HEK293T (cell line): ENCODE measurements around the gene HAVCR2.

Experiments used
- CTCF ChIA-PET: fragments of 350-600 bp; formaldehyde crosslinking; extraction: SDS; loops from one replicate; lab custom pipeline; 2021; ENCODE audit warnings: antibody characterized with exemption, inconsistent platforms; lab: Yijun Ruan, JAX
- POLR2A ChIA-PET: fragments of 350-600 bp; formaldehyde crosslinking; extraction: SDS; loops from one replicate; lab custom pipeline; 2020; ENCODE audit warnings: antibody characterized with exemption, inconsistent platforms; lab: Yijun Ruan, JAX
- DNase-seq: peaks from one replicate; pipeline ENCODE4 v3.0.0; 2012; ENCODE audit warnings: mixed read lengths; ENCODE audit errors: extremely low spot score
- ARNT ChIP-seq: fragments of 450-650 bp; IDR thresholded peaks from 2 replicates; pipeline ENCODE4 v1.6.1; 2017; ENCODE audit warnings: mild to moderate bottlenecking
- BHLHE40 ChIP-seq: fragments of 450-650 bp; IDR thresholded peaks from 2 replicates; pipeline ENCODE4 v1.6.1; 2016; ENCODE audit warnings: mild to moderate bottlenecking, moderate library complexity, borderline replicate concordance
- CTBP1 ChIP-seq: fragments of 450-650 bp; IDR thresholded peaks from 2 replicates; pipeline ENCODE4 v1.6.1; 2016; ENCODE audit warnings: borderline replicate concordance
- ELF4 ChIP-seq: fragments of 450-650 bp; IDR thresholded peaks from 2 replicates; pipeline ENCODE4 v1.6.1; 2017; ENCODE audit warnings: antibody characterized with exemption
- FOXA1 ChIP-seq: fragments of 450-650 bp; IDR thresholded peaks from 2 replicates; pipeline ENCODE4 v1.6.1; 2016; ENCODE audit warnings: mild to moderate bottlenecking
- FOXK2 ChIP-seq: fragments of 450-650 bp; IDR thresholded peaks from 2 replicates; pipeline ENCODE4 v1.6.1; 2016; ENCODE audit warnings: mild to moderate bottlenecking
- FOXM1 ChIP-seq: fragments of 450-650 bp; IDR thresholded peaks from 2 replicates; pipeline ENCODE4 v1.6.1; 2017; ENCODE audit warnings: mild to moderate bottlenecking, borderline replicate concordance
- HDGF ChIP-seq: fragments of 450-650 bp; IDR thresholded peaks from 2 replicates; pipeline ENCODE4 v1.6.1; 2017; ENCODE audit warnings: antibody characterized with exemption, borderline replicate concordance
- L3MBTL2 ChIP-seq: fragments of 450-650 bp; conservative IDR thresholded peaks from 2 replicates; pipeline ENCODE4 v1.6.1; 2016; ENCODE audit warnings: mild to moderate bottlenecking
- LEF1 ChIP-seq: fragments of 450-650 bp; IDR thresholded peaks from 2 replicates; pipeline ENCODE4 v1.6.1; 2017; ENCODE audit warnings: mild to moderate bottlenecking, borderline replicate concordance
- NFRKB ChIP-seq: fragments of 450-650 bp; IDR thresholded peaks from 2 replicates; pipeline ENCODE4 v1.6.1; 2016; ENCODE audit warnings: mild to moderate bottlenecking, moderate library complexity
- SP1 ChIP-seq: fragments of 450-650 bp; IDR thresholded peaks from 2 replicates; pipeline ENCODE4 v1.6.1; 2017
- SUZ12 ChIP-seq: fragments of 450-650 bp; IDR thresholded peaks from 2 replicates; pipeline ENCODE4 v1.6.1; 2016; ENCODE audit warnings: mild to moderate bottlenecking
- TARDBP ChIP-seq: fragments of 450-650 bp; IDR thresholded peaks from 2 replicates; pipeline ENCODE4 v1.6.1; 2016
- ZNF384 ChIP-seq: fragments of 450-650 bp; IDR thresholded peaks from 2 replicates; pipeline ENCODE4 v1.6.1; 2016
- TF ChIP-seq, protein P1 (sequence below): fragments of 450-650 bp; IDR thresholded peaks from 2 replicates; pipeline ENCODE4 v1.6.1; 2016

Gene HAVCR2

DNA sequence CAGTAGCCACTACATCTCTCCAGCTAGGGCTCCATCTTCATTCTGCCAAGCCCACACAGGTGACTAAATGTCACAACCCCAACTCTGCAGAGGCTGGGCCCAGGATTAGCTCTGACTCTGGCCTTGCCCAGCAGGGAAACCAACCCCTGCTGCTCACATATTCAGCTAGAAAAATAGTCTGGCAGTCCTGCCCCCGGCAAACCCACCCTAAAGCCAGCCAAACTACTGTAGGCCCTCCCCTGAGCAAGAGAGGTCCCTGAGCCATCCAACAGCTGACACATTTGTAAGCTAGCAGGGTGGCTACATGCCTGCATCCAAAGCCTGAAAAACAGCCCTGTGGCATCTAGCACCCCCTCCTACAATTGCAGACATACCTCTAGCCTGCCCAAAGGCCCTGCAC, 11.3 kb upstream of the HAVCR2 start:
- TF ChIP-seq FOXK2, result no peak
- no peak for TF ChIP-seq SP1
- no peak for TF ChIP-seq LEF1
- no peak for DNase-seq
- ChIA-PET CTCF (interaction anchor here (0.6 kb wide), 1 partner anchor 37 kb away, joined by 3 read pairs; no protein-coding TSS in a partner anchor), POLR2A (no interaction called here)

DNA sequence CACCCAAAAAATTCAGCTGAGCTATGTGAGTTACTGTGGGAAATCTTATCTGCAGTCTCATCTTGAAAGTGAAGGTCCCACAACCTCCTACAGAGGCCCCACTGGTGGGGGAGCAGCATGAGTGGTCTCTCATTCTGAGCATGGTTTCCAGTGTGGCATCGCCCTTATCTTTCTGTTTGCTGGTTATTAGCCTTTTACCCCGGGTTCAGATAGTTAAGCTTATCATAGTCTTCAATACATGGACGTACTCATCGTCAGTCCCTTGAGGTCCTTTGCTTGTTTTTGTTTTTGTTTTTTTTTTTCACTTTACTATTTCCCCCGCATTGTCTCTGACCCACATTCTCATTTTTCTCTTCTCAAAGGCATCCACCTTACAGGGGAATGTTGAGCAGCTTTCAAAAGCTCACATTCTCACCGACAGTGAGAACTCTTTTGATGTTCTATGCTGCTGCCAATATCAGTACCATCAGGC, 7.7 kb upstream of the HAVCR2 start:
- DNase-seq, result no peak
- TF ChIP-seq FOXK2 (no peak), CTBP1 (no peak), SUZ12 (no peak), ELF4 (no peak), NFRKB (no peak), BHLHE40 (no peak), LEF1 (no peak), SP1 (no peak), L3MBTL2 (no peak), ARNT (no peak), FOXA1 (no peak), TARDBP (no peak), ZNF384 (no peak)
- TF ChIP-seq, protein P1, sequence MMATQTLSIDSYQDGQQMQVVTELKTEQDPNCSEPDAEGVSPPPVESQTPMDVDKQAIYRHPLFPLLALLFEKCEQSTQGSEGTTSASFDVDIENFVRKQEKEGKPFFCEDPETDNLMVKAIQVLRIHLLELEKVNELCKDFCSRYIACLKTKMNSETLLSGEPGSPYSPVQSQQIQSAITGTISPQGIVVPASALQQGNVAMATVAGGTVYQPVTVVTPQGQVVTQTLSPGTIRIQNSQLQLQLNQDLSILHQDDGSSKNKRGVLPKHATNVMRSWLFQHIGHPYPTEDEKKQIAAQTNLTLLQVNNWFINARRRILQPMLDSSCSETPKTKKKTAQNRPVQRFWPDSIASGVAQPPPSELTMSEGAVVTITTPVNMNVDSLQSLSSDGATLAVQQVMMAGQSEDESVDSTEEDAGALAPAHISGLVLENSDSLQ, result no peak
- ChIA-PET POLR2A (no interaction called here), CTCF (no interaction called here)

GRCh38 chr5:157115502-157115901, 6.7 kb upstream of the HAVCR2 start:
- TF ChIP-seq BHLHE40 (no peak), CTBP1 (no peak), L3MBTL2 (no peak), FOXA1 (no peak), ELF4 (no peak)
- TF ChIP-seq, protein P1, result no peak
- no peak for DNase-seq
- CTCF ChIA-PET, result no interaction called here
- POLR2A ChIA-PET, result interaction anchor here (0.6 kb wide), 1 partner anchor 27 kb away, joined by 4 read pairs; the partner anchor contains the start of gene MED7

- CTCF ChIA-PET, result no interaction called here
- TF ChIP-seq ELF4 (no peak), BHLHE40 (no peak), CTBP1 (no peak), ZNF384 (no peak), SUZ12 (no peak), SP1 (no peak), HDGF (no peak), L3MBTL2 (no peak), LEF1 (no peak), FOXA1 (no peak), FOXK2 (no peak), FOXM1 (no peak), ARNT (no peak), NFRKB (no peak), TARDBP (no peak)
- TF ChIP-seq, protein P1, result no peak
- no peak for DNase-seq
- POLR2A ChIA-PET, result no interaction called here
Observed at GRCh38 chr5:157115012-157115411, 6.2 kb upstream of the HAVCR2 start.

- ChIA-PET POLR2A (no interaction called here), CTCF (no interaction called here)
- no peak for DNase-seq
- TF ChIP-seq HDGF, result no peak
- TF ChIP-seq SUZ12, result no peak
- TF ChIP-seq SP1, result no peak
- TF ChIP-seq BHLHE40, result no peak
- no peak for TF ChIP-seq FOXK2
- TF ChIP-seq FOXA1, result no peak
- TF ChIP-seq, protein P1, result no peak
Observed at GRCh38 chr5:157113002-157113401, 4.2 kb upstream of the HAVCR2 start.

DNA sequence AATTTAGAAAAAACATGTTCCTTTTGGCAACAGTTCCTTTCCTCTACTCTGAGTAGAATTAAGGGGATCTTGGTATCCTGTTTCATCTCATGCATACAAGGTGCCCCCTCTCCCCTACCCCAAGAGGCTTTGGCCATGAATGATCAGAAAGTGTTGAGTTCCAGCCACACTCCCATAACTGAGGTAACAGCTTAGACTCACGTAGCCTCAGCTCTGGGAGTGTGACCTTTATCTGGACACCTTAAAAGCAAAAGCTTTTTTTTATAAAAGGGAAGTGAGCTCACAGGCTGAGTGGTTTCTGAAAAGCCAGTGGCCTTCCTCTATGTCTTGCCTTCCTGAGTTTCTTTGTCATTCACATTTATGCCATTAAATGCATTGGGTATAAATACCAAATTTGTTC, 900 bp upstream of the HAVCR2 start:
- TF ChIP-seq NFRKB (no peak), BHLHE40 (no peak), SUZ12 (no peak), TARDBP (no peak), FOXK2 (no peak), ELF4 (no peak), FOXA1 (no peak), HDGF (no peak), CTBP1 (no peak), LEF1 (no peak), ZNF384 (no peak), L3MBTL2 (no peak), FOXM1 (no peak), ARNT (no peak), SP1 (no peak)
- TF ChIP-seq, protein P1, result no peak
- ChIA-PET CTCF (no interaction called here), POLR2A (no interaction called here)
- DNase-seq, result no peak
